WTC11 (cell line): ENCODE measurements around the gene NUP210L. TPM values are rescaled to one million over a fixed set of nuclear protein-coding genes. Genes with fewer than 3 reads are reported as not detected.
A peak's percentile ranks its signal among the peaks of the same experiment; 100 is the strongest.

Source experiments
- ATAC-seq: fragments of 200-7000 bp; cut with Tn5 transposase; 2 replicates; pipeline ENCODE4 v1.10.0; 2021; ENCODE audit warnings: mild to moderate bottlenecking, moderate library complexity
- CTCF ChIA-PET: fragments of 300-600 bp; sonication (Branson Sonifier 250); formaldehyde crosslinking; loops from one replicate; lab custom pipeline; 2021; ENCODE audit warnings: antibody characterized with exemption; lab: Charles Lee
- POLR2A ChIA-PET: fragments of 350-600 bp; sonication (Branson Sonifier 250); formaldehyde crosslinking; loops from one replicate; lab custom pipeline; 2021; ENCODE audit warnings: antibody characterized with exemption; lab: Charles Lee
- DNase-seq: peaks from one replicate; pipeline ENCODE4 v3.0.0; 2021; ENCODE audit warnings: low spot score
- H3K27ac Mint-ChIP-seq: 2 replicates; pipeline ENCODE4 v1.8.0; 2021; ENCODE audit warnings: mixed read lengths
- H3K27me3 Mint-ChIP-seq: 2 replicates; pipeline ENCODE4 v1.8.0; 2021; ENCODE audit warnings: low read depth, mild to moderate bottlenecking, moderate library complexity, mixed read lengths
- H3K36me3 Mint-ChIP-seq: 2 replicates; pipeline ENCODE4 v1.8.0; 2021; ENCODE audit warnings: mixed read lengths
- H3K4me1 Mint-ChIP-seq: 2 replicates; pipeline ENCODE4 v1.8.0; 2022; ENCODE audit warnings: mixed read lengths
- H3K4me3 Mint-ChIP-seq: 2 replicates; pipeline ENCODE4 v1.8.0; 2021; ENCODE audit warnings: mild to moderate bottlenecking, moderate library complexity, mixed read lengths
- H3K9me3 Mint-ChIP-seq: 2 replicates; pipeline ENCODE4 v1.8.0; 2021; ENCODE audit warnings: mixed read lengths
- ATF1 ChIP-seq: sonication (generic); formaldehyde crosslinking; IDR thresholded peaks from 2 replicates; pipeline ENCODE4 v1.8.1; 2023; ENCODE audit warnings: mild to moderate bottlenecking, moderate library complexity, missing genetic modification reagents
- CBFB ChIP-seq: sonication (generic); formaldehyde crosslinking; IDR thresholded peaks from 2 replicates; pipeline ENCODE4 v1.8.1; 2022; ENCODE audit warnings: mild to moderate bottlenecking, low read depth, missing genetic modification reagents
- GABPB1 ChIP-seq: sonication (generic); formaldehyde crosslinking; IDR thresholded peaks from 2 replicates; pipeline ENCODE4 v1.8.1; 2023; ENCODE audit warnings: mild to moderate bottlenecking, missing genetic modification reagents
- GTF2I ChIP-seq: fragments of 250-450 bp; sonication (Bioruptor Pico); conservative IDR thresholded peaks from 2 replicates; pipeline ENCODE4 v1.4.0; 2021; ENCODE audit warnings: mild to moderate bottlenecking
- IRF2 ChIP-seq: sonication (generic); formaldehyde crosslinking; IDR thresholded peaks from 2 replicates; pipeline ENCODE4 v1.8.0; 2022; ENCODE audit warnings: low read depth, missing genetic modification reagents, borderline replicate concordance
- MXD4 ChIP-seq: fragments of 250-450 bp; sonication (Bioruptor Pico); IDR thresholded peaks from 2 replicates; pipeline ENCODE4 v1.8.0; 2021; ENCODE audit warnings: mild to moderate bottlenecking, moderate library complexity, borderline replicate concordance
- NR2C2 ChIP-seq: sonication (generic); formaldehyde crosslinking; IDR thresholded peaks from 2 replicates; pipeline ENCODE4 v1.8.0; 2022; ENCODE audit warnings: mild to moderate bottlenecking, missing genetic modification reagents
- RORB ChIP-seq: fragments of 250-450 bp; sonication (Bioruptor Pico); IDR thresholded peaks from 2 replicates; pipeline ENCODE4 v1.9.0; 2021; ENCODE audit warnings: mild to moderate bottlenecking
- SMAD3 ChIP-seq: sonication (generic); formaldehyde crosslinking; IDR thresholded peaks from 2 replicates; pipeline ENCODE4 v1.8.0; 2022; ENCODE audit warnings: missing genetic modification reagents, mild to moderate bottlenecking, borderline replicate concordance
- SOX15 ChIP-seq: fragments of 250-450 bp; sonication (Bioruptor Pico); IDR thresholded peaks from 2 replicates; pipeline ENCODE4 v1.9.0; 2021; ENCODE audit warnings: mild to moderate bottlenecking
- SP1 ChIP-seq: sonication (generic); formaldehyde crosslinking; conservative IDR thresholded peaks from 2 replicates; pipeline ENCODE4 v1.8.1; 2022; ENCODE audit warnings: missing genetic modification reagents
- ZMAT4 ChIP-seq: fragments of 250-450 bp; sonication (Bioruptor Pico); IDR thresholded peaks from 2 replicates; pipeline ENCODE4 v1.9.0; 2021; ENCODE audit warnings: mild to moderate bottlenecking
- ZNF263 ChIP-seq: sonication (generic); formaldehyde crosslinking; IDR thresholded peaks from 2 replicates; pipeline ENCODE4 v1.8.1; 2022; ENCODE audit warnings: low read depth, mild to moderate bottlenecking, moderate library complexity, missing genetic modification reagents
- total RNA-seq: library from RNA; stranded (reverse); gene quantifications from 3 replicates; pipeline ENCODE4 v1.2.3, GENCODE V29; 2021
- TF ChIP-seq, protein P1 (sequence below): sonication (generic); formaldehyde crosslinking; IDR thresholded peaks from 2 replicates; pipeline ENCODE4 v1.8.1; 2023; ENCODE audit warnings: mild to moderate bottlenecking, moderate library complexity, missing genetic modification reagents
- TF ChIP-seq, protein P2 (sequence below): sonication (generic); formaldehyde crosslinking; IDR thresholded peaks from 2 replicates; pipeline ENCODE4 v1.8.0; 2023; ENCODE audit warnings: mild to moderate bottlenecking, missing genetic modification reagents
- TF ChIP-seq, protein P3 (sequence below): sonication (generic); formaldehyde crosslinking; IDR thresholded peaks from 2 replicates; pipeline ENCODE4 v1.8.1; 2023; ENCODE audit warnings: mild to moderate bottlenecking, missing genetic modification reagents, moderate library complexity
- TF ChIP-seq, protein P4 (sequence below): sonication (generic); formaldehyde crosslinking; IDR thresholded peaks from 2 replicates; pipeline ENCODE4 v1.8.0; 2022; ENCODE audit warnings: mild to moderate bottlenecking, missing genetic modification reagents

NUP210L gene
- total RNA-seq, 1 experiment from 2014 or later = 0.02 TPM

- TF ChIP-seq, protein P1, sequence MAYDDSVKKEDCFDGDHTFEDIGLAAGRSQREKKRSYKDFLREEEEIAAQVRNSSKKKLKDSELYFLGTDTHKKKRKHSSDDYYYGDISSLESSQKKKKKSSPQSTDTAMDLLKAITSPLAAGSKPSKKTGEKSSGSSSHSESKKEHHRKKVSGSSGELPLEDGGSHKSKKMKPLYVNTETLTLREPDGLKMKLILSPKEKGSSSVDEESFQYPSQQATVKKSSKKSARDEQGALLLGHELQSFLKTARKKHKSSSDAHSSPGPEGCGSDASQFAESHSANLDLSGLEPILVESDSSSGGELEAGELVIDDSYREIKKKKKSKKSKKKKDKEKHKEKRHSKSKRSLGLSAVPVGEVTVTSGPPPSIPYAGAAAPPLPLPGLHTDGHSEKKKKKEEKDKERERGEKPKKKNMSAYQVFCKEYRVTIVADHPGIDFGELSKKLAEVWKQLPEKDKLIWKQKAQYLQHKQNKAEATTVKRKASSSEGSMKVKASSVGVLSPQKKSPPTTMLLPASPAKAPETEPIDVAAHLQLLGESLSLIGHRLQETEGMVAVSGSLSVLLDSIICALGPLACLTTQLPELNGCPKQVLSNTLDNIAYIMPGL (CRISPR knock-in tag) = no peak
- TF ChIP-seq GABPB1 (no peak), IRF2 (CRISPR knock-in tag) (no peak), ATF1 (CRISPR knock-in tag) (no peak), ZNF263 (CRISPR knock-in tag) (no peak), SOX15 (CRISPR knock-in tag) (no peak), SMAD3 (no peak), RORB (CRISPR knock-in tag) (no peak), MXD4 (CRISPR knock-in tag) (no peak)
- TF ChIP-seq, protein P2, sequence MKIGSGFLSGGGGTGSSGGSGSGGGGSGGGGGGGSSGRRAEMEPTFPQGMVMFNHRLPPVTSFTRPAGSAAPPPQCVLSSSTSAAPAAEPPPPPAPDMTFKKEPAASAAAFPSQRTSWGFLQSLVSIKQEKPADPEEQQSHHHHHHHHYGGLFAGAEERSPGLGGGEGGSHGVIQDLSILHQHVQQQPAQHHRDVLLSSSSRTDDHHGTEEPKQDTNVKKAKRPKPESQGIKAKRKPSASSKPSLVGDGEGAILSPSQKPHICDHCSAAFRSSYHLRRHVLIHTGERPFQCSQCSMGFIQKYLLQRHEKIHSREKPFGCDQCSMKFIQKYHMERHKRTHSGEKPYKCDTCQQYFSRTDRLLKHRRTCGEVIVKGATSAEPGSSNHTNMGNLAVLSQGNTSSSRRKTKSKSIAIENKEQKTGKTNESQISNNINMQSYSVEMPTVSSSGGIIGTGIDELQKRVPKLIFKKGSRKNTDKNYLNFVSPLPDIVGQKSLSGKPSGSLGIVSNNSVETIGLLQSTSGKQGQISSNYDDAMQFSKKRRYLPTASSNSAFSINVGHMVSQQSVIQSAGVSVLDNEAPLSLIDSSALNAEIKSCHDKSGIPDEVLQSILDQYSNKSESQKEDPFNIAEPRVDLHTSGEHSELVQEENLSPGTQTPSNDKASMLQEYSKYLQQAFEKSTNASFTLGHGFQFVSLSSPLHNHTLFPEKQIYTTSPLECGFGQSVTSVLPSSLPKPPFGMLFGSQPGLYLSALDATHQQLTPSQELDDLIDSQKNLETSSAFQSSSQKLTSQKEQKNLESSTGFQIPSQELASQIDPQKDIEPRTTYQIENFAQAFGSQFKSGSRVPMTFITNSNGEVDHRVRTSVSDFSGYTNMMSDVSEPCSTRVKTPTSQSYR (CRISPR knock-in tag) = no peak
- TF ChIP-seq, protein P3, sequence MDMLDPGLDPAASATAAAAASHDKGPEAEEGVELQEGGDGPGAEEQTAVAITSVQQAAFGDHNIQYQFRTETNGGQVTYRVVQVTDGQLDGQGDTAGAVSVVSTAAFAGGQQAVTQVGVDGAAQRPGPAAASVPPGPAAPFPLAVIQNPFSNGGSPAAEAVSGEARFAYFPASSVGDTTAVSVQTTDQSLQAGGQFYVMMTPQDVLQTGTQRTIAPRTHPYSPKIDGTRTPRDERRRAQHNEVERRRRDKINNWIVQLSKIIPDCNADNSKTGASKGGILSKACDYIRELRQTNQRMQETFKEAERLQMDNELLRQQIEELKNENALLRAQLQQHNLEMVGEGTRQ (CRISPR knock-in tag) = no peak
Observed at GRCh38 chr1:153976819-153977249, 178.0 kb downstream of the NUP210L start (continued).

DNA sequence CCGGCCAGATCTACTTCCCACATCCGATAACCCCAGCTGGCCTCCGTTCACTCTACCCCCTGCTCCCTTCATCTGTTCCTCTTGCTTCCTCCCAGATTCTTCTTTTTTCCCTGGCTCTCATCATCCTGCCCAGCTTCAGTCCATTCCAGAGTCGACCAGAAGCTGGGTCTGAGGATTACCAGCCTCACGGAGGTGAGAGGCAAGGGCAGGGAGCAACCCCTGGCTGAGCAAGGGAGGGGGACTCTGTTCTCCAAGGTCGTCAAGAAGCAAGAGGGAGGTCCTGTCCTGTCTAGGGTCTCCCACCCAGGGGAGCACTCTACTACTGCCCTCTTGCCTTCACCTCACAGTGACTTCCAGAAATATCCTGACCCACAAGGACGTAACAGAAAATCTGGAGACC lies 181.3 kb downstream of the NUP210L start:
- 0 out of 2 replicates have a peak overlapping the region, but pooled peaks have one; percentile 56 for H3K27ac Mint-ChIP-seq
- H3K36me3 Mint-ChIP-seq = peaks cover 31% of the 10 kb centered on the region
- H3K9me3 Mint-ChIP-seq = no peaks in the 10 kb centered on the region
- no peak overlapping the region for H3K4me3 Mint-ChIP-seq
- ATAC-seq (no peak), DNase-seq (no peak)
- H3K4me1 Mint-ChIP-seq = peaks cover 31% of the 10 kb centered on the region
- no peaks in the 10 kb centered on the region for H3K27me3 Mint-ChIP-seq
- CTCF ChIA-PET = no interaction called here
- POLR2A ChIA-PET = no interaction called here
- TF ChIP-seq SP1 (CRISPR knock-in tag) = no peak
- TF ChIP-seq, protein P2 (CRISPR knock-in tag) = no peak
- TF ChIP-seq GTF2I (CRISPR knock-in tag) = no peak
- TF ChIP-seq, protein P4, sequence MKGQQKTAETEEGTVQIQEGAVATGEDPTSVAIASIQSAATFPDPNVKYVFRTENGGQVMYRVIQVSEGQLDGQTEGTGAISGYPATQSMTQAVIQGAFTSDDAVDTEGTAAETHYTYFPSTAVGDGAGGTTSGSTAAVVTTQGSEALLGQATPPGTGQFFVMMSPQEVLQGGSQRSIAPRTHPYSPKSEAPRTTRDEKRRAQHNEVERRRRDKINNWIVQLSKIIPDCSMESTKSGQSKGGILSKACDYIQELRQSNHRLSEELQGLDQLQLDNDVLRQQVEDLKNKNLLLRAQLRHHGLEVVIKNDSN = no peak
- no peak for TF ChIP-seq NR2C2
- TF ChIP-seq CBFB (CRISPR knock-in tag) = no peak
- TF ChIP-seq ZMAT4 (CRISPR knock-in tag) = no peak
